ENCODE measurements around the gene PLCB1. TPM values are rescaled to one million over a fixed set of nuclear protein-coding genes. Genes with fewer than 3 reads are reported as not detected.

PLCB1 gene
- polyA plus RNA-seq, 1 donor (not counting 4 experiments of a cell fraction or from before 2014, with no cell fraction given): 0.37 TPM

GRCh38 chr20:8709627-8710026, 577.6 kb downstream of the PLCB1 start:
- TF ChIP-seq EZH2 (IDR thresholded peaks at IDR 0.05; ENCODE audit: low read length) (no peak), CTCF (optimal IDR thresholded peaks at IDR 0.05 in 1 of 3, IDR thresholded peaks at IDR 0.05 in 1 of 3, conservative IDR thresholded peaks at IDR 0.05 in 1 of 3; ENCODE audit: extremely low read depth in 1 of 3, insufficient read depth in 2 of 3, low read length in 3 of 3) (no peak)
- FAIRE-seq (no peak), DNase-seq (ENCODE audit: low read depth, low spot score) (no peak)

GRCh38 chr20:8711501-8711900, 579.4 kb downstream of the PLCB1 start:
- no peaks in the 10 kb centered on the region for H3K4me1 ChIP-seq (ENCODE audit: control insufficient read depth, extremely low read depth, insufficient read depth, low read length)
- no peaks in the 10 kb centered on the region for H3K9me1 ChIP-seq (ENCODE audit: control insufficient read depth, extremely low read depth, insufficient read depth, low read length)
- no peaks in the 10 kb centered on the region for H3K79me2 ChIP-seq (ENCODE audit: control insufficient read depth, insufficient read depth, low read length)
- H3K27me3 ChIP-seq (ENCODE audit: control insufficient read depth, extremely low read depth, insufficient read depth, low read length): no peaks in the 10 kb centered on the region
- H2AFZ ChIP-seq (ENCODE audit: control insufficient read depth, low read length): no peak overlapping the region
- DNase-seq (ENCODE audit: low read depth, low spot score): no peak
- no peak overlapping the region for H3K4me2 ChIP-seq (ENCODE audit: control insufficient read depth, extremely low read depth, insufficient read depth, low read depth, low read length)
- no peaks in the 10 kb centered on the region for H4K20me1 ChIP-seq (ENCODE audit: control insufficient read depth, extremely low read depth, insufficient read depth, low read length)
- no peak overlapping the region for H3K27ac ChIP-seq (ENCODE audit: control insufficient read depth, insufficient read depth, low read length)
- no peak overlapping the region for H3K9ac ChIP-seq (ENCODE audit: control insufficient read depth, extremely low read depth, insufficient read depth, low read length)
- H3K36me3 ChIP-seq (ENCODE audit: control insufficient read depth in 2 of 2, extremely low read depth in 1 of 2, insufficient read depth in 2 of 2, low read length in 2 of 2): no peaks in the 10 kb centered on the region
- no peaks in the 10 kb centered on the region for H3K9me3 ChIP-seq (ENCODE audit: control insufficient read depth, low read depth, low read length)
- TF ChIP-seq EZH2 (IDR thresholded peaks at IDR 0.05; ENCODE audit: low read length) (no peak), CTCF (optimal IDR thresholded peaks at IDR 0.05 in 1 of 3, IDR thresholded peaks at IDR 0.05 in 1 of 3, conservative IDR thresholded peaks at IDR 0.05 in 1 of 3; ENCODE audit: extremely low read depth in 1 of 3, insufficient read depth in 2 of 3, low read length in 3 of 3) (no peak)
- H3K4me3 ChIP-seq (ENCODE audit: control insufficient read depth in 2 of 3, extremely low read depth in 1 of 3, insufficient read depth in 2 of 3, low read depth in 1 of 3, low read length in 3 of 3): no peak overlapping the region
- dilution Hi-C loops (cut with MboI; ENCODE audit: extremely low pct_ligation_motif_present, low sequenced_read_pairs): loop anchor here (25.0 kb wide), 1 partner anchor 674 kb away; no protein-coding TSS in a partner anchor
- FAIRE-seq: no peak

More at GRCh38 chr20:8709627-8710026, 577.6 kb downstream of the PLCB1 start:
- H3K9me1 ChIP-seq (ENCODE audit: control insufficient read depth, extremely low read depth, insufficient read depth, low read length): no peaks in the 10 kb centered on the region
- no peaks in the 10 kb centered on the region for H3K79me2 ChIP-seq (ENCODE audit: control insufficient read depth, insufficient read depth, low read length)
- H4K20me1 ChIP-seq (ENCODE audit: control insufficient read depth, extremely low read depth, insufficient read depth, low read length): no peaks in the 10 kb centered on the region
- H3K4me3 ChIP-seq (ENCODE audit: control insufficient read depth in 2 of 3, extremely low read depth in 1 of 3, insufficient read depth in 2 of 3, low read depth in 1 of 3, low read length in 3 of 3): no peak overlapping the region
- H3K4me2 ChIP-seq (ENCODE audit: control insufficient read depth, extremely low read depth, insufficient read depth, low read depth, low read length): no peak overlapping the region
- H3K9me3 ChIP-seq (ENCODE audit: control insufficient read depth, low read depth, low read length): no peaks in the 10 kb centered on the region
- no peak overlapping the region for H3K9ac ChIP-seq (ENCODE audit: control insufficient read depth, extremely low read depth, insufficient read depth, low read length)
- no peaks in the 10 kb centered on the region for H3K4me1 ChIP-seq (ENCODE audit: control insufficient read depth, extremely low read depth, insufficient read depth, low read length)
- H3K27ac ChIP-seq (ENCODE audit: control insufficient read depth, insufficient read depth, low read length): no peak overlapping the region
- no peaks in the 10 kb centered on the region for H3K36me3 ChIP-seq (ENCODE audit: control insufficient read depth in 2 of 2, extremely low read depth in 1 of 2, insufficient read depth in 2 of 2, low read length in 2 of 2)
- H2AFZ ChIP-seq (ENCODE audit: control insufficient read depth, low read length): no peak overlapping the region
- dilution Hi-C loops (cut with MboI; ENCODE audit: extremely low pct_ligation_motif_present, low sequenced_read_pairs): loop anchor here (25.0 kb wide), 1 partner anchor 672 kb away; no protein-coding TSS in a partner anchor
- H3K27me3 ChIP-seq (ENCODE audit: control insufficient read depth, extremely low read depth, insufficient read depth, low read length): no peaks in the 10 kb centered on the region

All from keratinocyte (primary cell).